ENCODE data around the gene MACROH2A1.

MACROH2A1 gene

GRCh38 chr5:135385576-135385975 is 13.5 kb downstream of the MACROH2A1 start:
- FAIRE-seq (no peak), DNase-seq (ENCODE audit: insufficient read length, low spot score) (no peak)
- no peak for TF ChIP-seq POLR2A (IDR thresholded peaks at IDR 0.05; ENCODE audit: low read depth, low read length)

GRCh38 chr5:135384898-135385297 is 14.1 kb downstream of the MACROH2A1 start:
- no peak for TF ChIP-seq POLR2A (IDR thresholded peaks at IDR 0.05; ENCODE audit: low read depth, low read length)
- FAIRE-seq (no peak), DNase-seq (ENCODE audit: insufficient read length, low spot score) (no peak)

DNA sequence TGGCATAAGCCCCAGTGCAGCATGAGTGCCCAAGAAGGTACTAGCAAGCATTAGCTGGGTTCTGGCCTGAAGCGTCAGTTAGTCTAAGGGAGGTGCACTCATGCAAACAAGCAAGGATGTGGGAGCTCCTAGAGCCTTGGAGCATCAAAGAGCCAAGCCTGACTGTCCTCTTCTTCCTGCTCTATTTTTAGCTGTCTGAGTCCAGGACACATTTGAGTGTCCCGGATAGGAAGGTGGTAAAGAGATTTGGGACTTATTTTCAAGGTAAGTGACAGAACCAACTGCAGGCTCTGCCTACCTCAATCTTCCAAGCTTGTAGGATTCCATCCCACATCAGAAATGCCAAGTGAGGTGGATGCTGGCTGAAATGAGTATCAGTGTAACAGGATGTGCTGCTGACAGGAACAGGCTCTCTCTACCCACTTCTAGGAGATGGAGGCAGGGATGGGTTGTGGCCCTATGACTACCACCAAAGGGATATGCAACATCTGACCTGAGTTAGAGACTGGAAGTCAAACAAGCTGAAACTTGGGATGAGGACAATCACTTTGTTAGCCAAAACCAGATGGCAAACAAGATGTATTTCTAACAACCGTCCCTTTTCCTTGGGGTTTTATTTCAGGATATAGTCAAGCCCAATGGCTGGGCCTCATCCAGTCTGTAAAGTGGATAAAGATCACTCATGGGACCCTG is 15.1 kb downstream of the MACROH2A1 start:
- DNase-seq (ENCODE audit: insufficient read length, low spot score) (no peak), FAIRE-seq (no peak)
- TF ChIP-seq POLR2A (IDR thresholded peaks at IDR 0.05; ENCODE audit: low read depth, low read length) = no peak

- no peak for TF ChIP-seq POLR2A (IDR thresholded peaks at IDR 0.05; ENCODE audit: low read depth, low read length)
- FAIRE-seq = no peak
- DNase-seq (ENCODE audit: insufficient read length, low spot score) = no peak
Measured at GRCh38 chr5:135382981-135383380, 16.1 kb downstream of the MACROH2A1 start.

DNA sequence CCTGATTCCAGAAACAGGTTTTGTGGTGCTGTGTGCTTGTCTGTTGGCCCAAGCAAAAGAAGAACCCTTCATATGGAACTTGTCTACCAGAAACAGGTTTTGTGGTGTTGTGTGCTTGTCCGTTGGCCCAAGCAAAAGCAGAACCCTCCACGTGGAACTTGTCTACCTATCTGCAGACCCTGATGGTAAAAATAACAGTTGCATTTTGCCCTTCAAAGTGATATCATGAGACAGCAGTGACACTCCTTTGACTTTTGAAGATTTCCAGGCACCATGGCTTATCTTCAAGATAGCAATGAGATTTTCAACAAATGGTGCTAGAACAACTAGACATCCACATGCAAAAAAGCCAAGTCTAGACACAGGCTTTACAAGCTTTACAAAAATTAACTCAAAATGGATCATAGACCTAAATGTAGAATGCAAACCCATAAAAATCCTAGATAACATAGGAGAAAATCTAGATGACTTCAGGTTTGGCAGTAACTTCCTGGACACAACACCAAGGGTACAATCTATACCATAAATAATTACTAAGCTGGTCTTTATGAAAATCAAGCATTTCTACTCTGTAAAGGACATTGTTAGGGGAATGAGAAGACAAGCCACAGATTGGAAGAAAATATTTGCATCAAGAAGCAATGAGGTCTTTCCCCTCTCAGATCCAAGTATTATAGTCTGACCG is 16.8 kb downstream of the MACROH2A1 start:
- DNase-seq (ENCODE audit: insufficient read length, low spot score) (no peak), FAIRE-seq (no peak)
- TF ChIP-seq POLR2A (IDR thresholded peaks at IDR 0.05; ENCODE audit: low read depth, low read length) = no peak

GRCh38 chr5:135379046-135379654 is 19.9 kb downstream of the MACROH2A1 start:
- TF ChIP-seq POLR2A (IDR thresholded peaks at IDR 0.05; ENCODE audit: low read depth, low read length) = no peak
- FAIRE-seq = no peak
- no peak for DNase-seq (ENCODE audit: insufficient read length, low spot score)

- FAIRE-seq = no peak
- TF ChIP-seq POLR2A (IDR thresholded peaks at IDR 0.05; ENCODE audit: low read depth, low read length) = no peak
Measured at GRCh38 chr5:135377751-135378680, 21.0 kb downstream of the MACROH2A1 start.

DNA sequence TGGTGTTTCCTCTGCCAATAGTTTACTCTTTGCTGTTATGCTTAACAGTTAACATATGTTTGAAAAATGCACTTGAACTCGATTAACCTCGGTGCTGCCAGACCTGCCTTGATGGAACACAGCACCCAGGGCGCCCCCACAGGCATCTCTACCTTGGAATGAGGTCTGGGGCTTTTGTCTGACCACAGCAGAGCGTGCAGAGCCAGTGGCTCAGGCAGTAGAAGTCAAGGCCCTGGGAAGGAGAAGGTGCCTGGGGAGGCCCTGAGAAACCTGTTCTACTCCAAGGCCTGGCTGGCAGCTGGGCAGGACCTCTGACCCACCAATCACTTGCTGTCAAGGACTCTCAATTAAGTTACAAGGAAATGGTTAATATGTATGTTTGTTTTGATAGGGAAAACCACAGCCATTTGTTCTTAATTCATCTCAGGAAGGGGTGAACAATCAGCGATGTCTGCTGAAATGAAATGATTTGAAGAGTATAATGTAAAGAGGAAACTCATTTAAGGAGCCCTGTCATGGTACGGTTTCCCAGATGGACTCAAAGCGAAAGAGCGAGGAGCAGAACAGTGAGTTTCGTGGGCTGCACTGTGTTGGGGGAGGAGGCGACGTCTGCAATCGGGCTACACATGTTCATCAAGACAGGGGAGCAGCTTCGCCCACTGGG is 21.9 kb downstream of the MACROH2A1 start:
- FAIRE-seq (no peak), DNase-seq (ENCODE audit: insufficient read length, low spot score) (no peak)
- TF ChIP-seq POLR2A (IDR thresholded peaks at IDR 0.05; ENCODE audit: low read depth, low read length) = no peak

More at GRCh38 chr5:135377751-135378680, 21.0 kb downstream of the MACROH2A1 start:
- no peak for DNase-seq (ENCODE audit: insufficient read length, low spot score)

DNA sequence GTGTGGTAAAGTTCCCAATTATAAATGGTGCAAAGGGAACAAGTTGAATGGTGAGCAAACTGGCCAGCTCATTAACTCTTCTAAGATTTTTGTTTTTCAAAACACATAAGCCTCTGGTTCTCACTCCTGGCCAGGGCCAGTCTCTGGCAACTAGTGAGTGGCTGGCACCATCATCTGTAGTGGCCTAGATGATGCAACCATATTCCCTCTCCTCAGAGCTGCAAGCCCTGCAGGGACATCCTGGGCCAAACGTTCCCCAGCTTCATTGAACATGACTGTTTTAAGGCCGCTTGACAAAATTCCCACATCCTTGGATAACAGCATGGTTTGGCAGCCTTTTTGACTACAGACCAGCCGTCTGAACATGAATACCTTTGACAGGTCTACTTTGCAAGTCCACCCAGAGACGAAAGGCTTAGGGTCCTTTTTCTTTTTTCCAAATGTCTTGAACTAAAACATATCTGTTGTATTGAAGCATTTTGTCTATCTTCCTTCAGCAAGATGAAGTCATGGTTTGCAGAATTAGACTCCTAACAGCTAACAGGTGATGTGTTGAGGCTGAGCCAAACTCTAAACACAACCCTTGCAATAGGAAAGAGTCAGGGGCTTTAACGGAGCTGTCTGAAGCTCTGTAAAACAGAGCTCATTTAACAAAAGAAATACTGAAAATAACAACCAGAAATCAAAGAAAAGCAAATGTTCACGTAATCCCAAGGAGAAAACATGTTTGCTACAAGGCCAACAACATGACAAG is 23.8 kb downstream of the MACROH2A1 start:
- no peak for FAIRE-seq
- TF ChIP-seq POLR2A (IDR thresholded peaks at IDR 0.05; ENCODE audit: low read depth, low read length) = no peak
- no peak for DNase-seq (ENCODE audit: insufficient read length, low spot score)

DNA sequence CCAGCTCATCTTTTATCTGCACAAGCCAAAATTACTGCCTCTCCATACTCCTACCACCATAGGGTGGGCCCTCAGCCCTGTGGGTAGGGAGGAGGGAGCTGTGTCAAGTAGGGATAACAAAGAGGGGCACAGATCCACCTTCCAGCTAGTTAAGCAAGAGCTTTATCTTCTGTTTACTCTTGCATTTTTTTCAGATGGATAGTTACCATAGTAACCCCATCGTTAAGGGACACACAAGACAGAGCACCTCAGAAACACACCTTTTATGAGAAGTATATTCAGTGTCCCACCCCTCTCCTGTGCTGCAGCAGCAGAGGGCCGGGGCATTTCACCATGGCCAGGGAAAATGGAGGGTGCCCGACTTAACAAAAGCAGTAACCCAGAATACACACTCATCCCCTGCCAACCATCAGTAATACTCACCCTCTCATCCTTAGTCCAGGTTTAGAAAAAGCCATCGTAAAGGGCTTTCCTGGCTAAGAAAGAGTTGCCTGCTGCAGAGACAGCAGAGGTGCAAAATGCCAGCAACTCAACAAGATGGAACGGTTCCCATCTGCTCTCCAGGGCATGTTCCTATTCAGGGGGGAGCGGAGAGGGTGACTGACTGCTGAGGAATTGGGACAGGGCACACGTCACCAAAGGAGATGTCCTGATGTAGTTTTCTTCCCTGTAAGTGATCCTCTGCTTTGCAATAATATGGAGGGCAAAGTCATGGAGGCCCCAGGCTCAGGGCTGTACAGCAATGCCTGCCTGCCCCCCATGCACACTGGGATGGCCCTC is 25.1 kb downstream of the MACROH2A1 start:
- TF ChIP-seq POLR2A (IDR thresholded peaks at IDR 0.05; ENCODE audit: low read depth, low read length) = no peak
- FAIRE-seq = no peak
- no peak for DNase-seq (ENCODE audit: insufficient read length, low spot score)

DNA sequence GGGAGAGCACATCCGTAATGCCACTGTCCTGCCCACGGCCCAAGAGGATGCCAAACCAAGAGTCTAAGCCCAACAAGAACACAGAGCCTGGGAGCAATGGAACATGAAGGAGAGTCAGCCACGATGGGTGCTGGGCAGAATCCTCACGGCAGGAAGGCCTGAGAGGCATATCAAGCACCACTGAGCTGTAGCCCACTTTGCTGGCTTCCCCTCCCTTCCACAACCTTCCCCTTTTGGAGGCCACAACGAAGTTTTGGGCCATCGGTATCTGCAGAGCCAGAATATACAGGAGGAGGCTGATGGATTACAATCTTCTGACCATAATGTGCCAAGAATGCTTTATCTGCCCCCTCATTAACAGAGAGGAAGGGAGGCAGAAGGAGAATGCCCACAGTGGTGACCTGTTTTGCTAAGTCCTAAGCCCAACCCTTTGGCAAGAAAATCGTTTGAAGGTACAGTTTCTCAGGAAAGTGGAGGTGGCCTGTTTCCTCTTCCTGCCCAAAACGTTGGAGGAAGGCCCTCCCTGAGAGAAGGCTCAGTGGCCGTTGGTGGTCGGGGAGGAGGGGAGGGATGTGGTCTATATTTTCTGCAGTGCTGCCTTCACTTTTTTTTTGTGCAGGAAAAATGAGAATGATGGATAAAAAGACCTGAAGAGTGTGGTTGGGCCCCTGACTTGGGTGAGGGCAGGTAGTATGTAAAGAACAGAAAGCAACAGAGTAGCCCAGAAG is 26.2 kb downstream of the MACROH2A1 start:
- no peak for DNase-seq (ENCODE audit: insufficient read length, low spot score)
- TF ChIP-seq POLR2A (IDR thresholded peaks at IDR 0.05; ENCODE audit: low read depth, low read length) = no peak
- no peak for FAIRE-seq

Data from H54 (cell line).